Measurements from ENCODE around the gene CUTA.

The CUTA gene

GRCh38 chr6:33443619-33444504, 26.0 kb upstream of the CUTA start:
- no peak for TF ChIP-seq ZFX (IDR thresholded peaks at IDR 0.05)
- no peak for TF ChIP-seq CTCF (conservative IDR thresholded peaks at IDR 0.05)
- no peak overlapping the region for H3K27ac ChIP-seq

- TF ChIP-seq ZFX (IDR thresholded peaks at IDR 0.05) (no peak), CTCF (conservative IDR thresholded peaks at IDR 0.05) (no peak)
- H3K27ac ChIP-seq: no peak overlapping the region
Observed at GRCh38 chr6:33443025-33443424, 25.1 kb upstream of the CUTA start.

DNA sequence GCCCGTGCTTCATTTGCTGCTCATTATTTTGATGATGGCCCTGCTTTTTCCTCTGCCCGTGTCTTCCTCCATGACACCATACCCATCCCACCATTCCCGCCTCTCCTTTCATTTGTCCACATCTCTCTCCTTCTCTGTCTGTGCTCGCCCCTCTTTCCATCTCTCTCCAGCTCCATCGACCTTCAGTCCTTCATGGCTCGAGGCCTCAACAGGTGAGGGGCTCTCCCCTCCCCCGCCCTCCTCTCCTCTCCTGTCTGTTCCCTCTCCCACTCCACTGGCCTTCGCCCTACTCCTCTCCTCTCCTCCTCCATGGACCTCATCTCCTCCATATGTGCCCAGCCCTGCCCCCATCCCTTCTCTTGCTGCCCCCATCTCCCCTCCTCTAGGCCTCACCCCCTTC, 24.4 kb upstream of the CUTA start:
- TF ChIP-seq CTCF (conservative IDR thresholded peaks at IDR 0.05): no peak
- TF ChIP-seq ZFX (IDR thresholded peaks at IDR 0.05): no peak

DNA sequence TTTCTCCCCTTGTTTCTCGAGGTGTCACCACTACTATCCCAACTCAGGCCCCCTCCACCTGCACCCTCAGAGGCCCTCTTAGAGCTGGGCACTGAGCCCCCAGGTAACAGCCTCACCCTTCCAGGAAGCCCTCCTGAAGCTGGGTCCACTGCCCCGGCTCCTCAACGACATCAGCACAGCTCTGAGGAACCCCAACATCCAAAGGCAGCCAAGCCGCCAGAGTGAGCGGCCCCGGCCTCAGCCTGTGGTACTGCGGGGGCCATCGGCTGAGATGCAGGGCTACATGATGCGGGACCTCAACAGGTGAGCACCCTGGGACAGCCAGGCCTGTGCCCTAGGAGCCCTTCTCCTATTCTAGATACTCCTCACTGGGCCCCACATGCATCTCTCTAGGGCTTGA, 23.6 kb upstream of the CUTA start:
- no peak for TF ChIP-seq CTCF (conservative IDR thresholded peaks at IDR 0.05)
- H3K27ac ChIP-seq: no peak overlapping the region

More for the DNA sequence above, 24.4 kb upstream of the CUTA start:
- H3K27ac ChIP-seq: no peak overlapping the region

GRCh38 chr6:33440649-33441309, 22.9 kb upstream of the CUTA start:
- TF ChIP-seq CTCF (conservative IDR thresholded peaks at IDR 0.05): no peak
- no peak for TF ChIP-seq ZFX (IDR thresholded peaks at IDR 0.05)
- H3K27ac ChIP-seq: no peak overlapping the region

GRCh38 chr6:33439956-33440648, 22.2 kb upstream of the CUTA start:
- H3K27ac ChIP-seq: no peak overlapping the region
- TF ChIP-seq CTCF (conservative IDR thresholded peaks at IDR 0.05) (no peak), ZFX (IDR thresholded peaks at IDR 0.05) (no peak)

Measured in C4-2B (cell line).